PC-3 (cell line): ENCODE data around the gene TSPAN12. TPM values are rescaled to one million over a fixed set of nuclear protein-coding genes. Genes with fewer than 3 reads are reported as not detected.

Source experiments
- ATAC-seq: fragments of 200-7000 bp; cut with Tn5 transposase; 2 replicates; pipeline ENCODE4 v1.9.1; 2020; ENCODE audit warnings: mild to moderate bottlenecking, moderate library complexity
- BruUV-seq: library from RNA; stranded (reverse); fragments of 400-500 nt; replicated peaks from 2 replicates; lab custom pipeline; 2021; lab: Mats Ljungman, UMichigan
- CTCF ChIA-PET: fragments of 300-600 bp; sonication (Branson Sonifier 250); formaldehyde crosslinking; loops from one replicate; lab custom pipeline; 2022; ENCODE audit warnings: antibody characterized with exemption; lab: Charles Lee
- POLR2A ChIA-PET: fragments of 300-600 bp; sonication (Branson Sonifier 250); formaldehyde crosslinking; loops from one replicate; lab custom pipeline; 2022; ENCODE audit warnings: antibody characterized with exemption; ENCODE audit not compliant: unreplicated experiment; lab: Charles Lee
- DNase-seq: peaks from one replicate; pipeline ENCODE4 v3.0.0-alpha.2; 2015
- H2AFZ ChIP-seq: fragments of 300-600 bp; sonication (generic); 2 replicates; pipeline ENCODE4 v1.6.0; 2016; ENCODE audit warnings: antibody characterized with exemption, low read length
- H3F3A ChIP-seq: fragments of 300-600 bp; sonication (generic); one replicate; pipeline ENCODE4 v1.6.0; 2017; ENCODE audit warnings: antibody characterized with exemption, low read length, control low read depth, mild to moderate bottlenecking; ENCODE audit not compliant: unreplicated experiment
- H3K27ac ChIP-seq: fragments of 300-600 bp; sonication (generic); 2 replicates; pipeline ENCODE4 v1.5.1; 2016; ENCODE audit warnings: mild to moderate bottlenecking, low read length
- H3K27me3 ChIP-seq: fragments of 300-600 bp; sonication (generic); 2 replicates; pipeline ENCODE4 v1.6.1; 2016; ENCODE audit warnings: low read length, mixed read lengths
- H3K36me3 ChIP-seq: fragments of 300-600 bp; sonication (generic); 2 replicates; pipeline ENCODE4 v1.6.1; 2016; ENCODE audit warnings: low read depth, mixed run types, low read length, mixed read lengths
- H3K4me1 ChIP-seq: fragments of 300-600 bp; sonication (generic); 2 replicates; pipeline ENCODE4 v1.5.1; 2016; ENCODE audit warnings: low read length; ENCODE audit not compliant: insufficient read depth
- H3K4me2 ChIP-seq: fragments of 300-600 bp; sonication (generic); 2 replicates; pipeline ENCODE4 v1.6.0; 2016; ENCODE audit warnings: low read length
- H3K4me3 ChIP-seq: fragments of 300-600 bp; sonication (generic); 2 replicates; pipeline ENCODE4 v1.5.1; 2016; ENCODE audit warnings: mild to moderate bottlenecking, low read length, mixed read lengths
- H3K79me2 ChIP-seq: fragments of 300-600 bp; sonication (generic); 2 replicates; pipeline ENCODE4 v1.6.1; 2017; ENCODE audit warnings: low read length, mixed read lengths
- H3K9ac ChIP-seq: fragments of 300-600 bp; sonication (generic); 2 replicates; pipeline ENCODE4 v1.6.0; 2016; ENCODE audit warnings: mild to moderate bottlenecking, low read length
- H3K9me2 ChIP-seq: fragments of 300-600 bp; sonication (generic); replicated peaks from 2 replicates; pipeline ENCODE4 v1.6.1; 2016; ENCODE audit warnings: mixed run types, low read length, mixed read lengths
- H3K9me3 ChIP-seq: fragments of 300-600 bp; sonication (generic); 2 replicates; pipeline ENCODE4 v1.6.1; 2016; ENCODE audit warnings: low read length, mixed read lengths
- H4K20me1 ChIP-seq: fragments of 300-600 bp; sonication (generic); 2 replicates; pipeline ENCODE4 v1.6.1; 2016; ENCODE audit warnings: low read length, mixed read lengths
- EZH2 ChIP-seq: fragments of 300-600 bp; sonication (generic); IDR thresholded peaks from one replicate; pipeline ENCODE4 v1.6.1; 2017; ENCODE audit warnings: antibody characterized with exemption, mild to moderate bottlenecking, low read length; ENCODE audit not compliant: unreplicated experiment
- EZH2phosphoT487 ChIP-seq: fragments of 300-600 bp; sonication (generic); IDR thresholded peaks from 2 replicates; pipeline ENCODE4 v1.6.1; 2018; ENCODE audit warnings: mild to moderate bottlenecking, antibody characterized with exemption, low read length, borderline replicate concordance
- intact Hi-C: fragments of 100-400 bp; cut with micrococcal nuclease; formaldehyde crosslinking; loops from 2 replicates; pipeline ENCODE4 v1.9.0; 2023
- total RNA-seq: library from RNA; depleted of rRNA; stranded (reverse); fragments of >200 nt; gene quantifications from 2 replicates; pipeline ENCODE4 v1.2.3, GENCODE V29; 2014
- TF ChIP-seq, protein P1 (sequence below): fragments of 300-600 bp; sonication (generic); conservative IDR thresholded peaks from 2 replicates; pipeline ENCODE4 v1.5.1; 2017; ENCODE audit warnings: antibody characterized with exemption, low read depth, mild to moderate bottlenecking, low read length

TSPAN12 gene
- total RNA-seq, 1 experiment from 2014 or later = 8.3 TPM

DNA sequence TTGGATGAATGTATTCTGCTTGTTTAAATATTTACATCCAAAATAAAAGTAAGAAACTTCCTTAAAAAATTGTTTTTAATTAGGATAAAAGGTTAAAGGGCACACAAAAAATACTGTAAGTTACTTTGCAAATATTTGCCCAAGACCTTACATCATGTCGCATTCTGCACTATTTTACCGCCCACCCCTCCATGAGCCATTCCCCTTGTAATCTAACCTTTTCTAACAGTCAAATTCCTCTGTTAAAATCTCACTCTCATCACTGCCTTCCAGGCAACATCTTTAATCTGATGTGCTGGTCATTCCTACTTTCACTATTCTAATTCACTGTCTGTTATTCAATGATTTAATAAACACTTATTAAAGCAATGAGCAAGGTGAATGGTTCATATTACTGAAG lies 23.2 kb downstream of the TSPAN12 start:
- Histone ChIP-seq H2AFZ (no peak overlapping the region), H4K20me1 (no peaks in the 10 kb centered on the region), H3K36me3 (no peaks in the 10 kb centered on the region), H3K4me1 (peaks cover 3% of the 10 kb centered on the region; the same call in 1 of the 2 replicates), H3K9ac (no peak overlapping the region), H3K27me3 (no peaks in the 10 kb centered on the region), H3K4me2 (no peak overlapping the region), H3K9me2 (no peaks in the 10 kb centered on the region), H3K79me2 (no peaks in the 10 kb centered on the region), H3F3A (no peaks in the 10 kb centered on the region), H3K9me3 (no peaks in the 10 kb centered on the region), H3K4me3 (no peak overlapping the region), H3K27ac (no peak overlapping the region)
- ChIA-PET CTCF (no interaction called here), POLR2A (no interaction called here)
- DNase-seq (no peak), ATAC-seq (peak; percentile 32)
- no TSS peak for BruUV-seq
- intact Hi-C loops = no loop called here
- no peak for TF ChIP-seq EZH2phosphoT487
- TF ChIP-seq EZH2 = no peak
- TF ChIP-seq, protein P1, sequence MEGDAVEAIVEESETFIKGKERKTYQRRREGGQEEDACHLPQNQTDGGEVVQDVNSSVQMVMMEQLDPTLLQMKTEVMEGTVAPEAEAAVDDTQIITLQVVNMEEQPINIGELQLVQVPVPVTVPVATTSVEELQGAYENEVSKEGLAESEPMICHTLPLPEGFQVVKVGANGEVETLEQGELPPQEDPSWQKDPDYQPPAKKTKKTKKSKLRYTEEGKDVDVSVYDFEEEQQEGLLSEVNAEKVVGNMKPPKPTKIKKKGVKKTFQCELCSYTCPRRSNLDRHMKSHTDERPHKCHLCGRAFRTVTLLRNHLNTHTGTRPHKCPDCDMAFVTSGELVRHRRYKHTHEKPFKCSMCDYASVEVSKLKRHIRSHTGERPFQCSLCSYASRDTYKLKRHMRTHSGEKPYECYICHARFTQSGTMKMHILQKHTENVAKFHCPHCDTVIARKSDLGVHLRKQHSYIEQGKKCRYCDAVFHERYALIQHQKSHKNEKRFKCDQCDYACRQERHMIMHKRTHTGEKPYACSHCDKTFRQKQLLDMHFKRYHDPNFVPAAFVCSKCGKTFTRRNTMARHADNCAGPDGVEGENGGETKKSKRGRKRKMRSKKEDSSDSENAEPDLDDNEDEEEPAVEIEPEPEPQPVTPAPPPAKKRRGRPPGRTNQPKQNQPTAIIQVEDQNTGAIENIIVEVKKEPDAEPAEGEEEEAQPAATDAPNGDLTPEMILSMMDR = no peak

DNA sequence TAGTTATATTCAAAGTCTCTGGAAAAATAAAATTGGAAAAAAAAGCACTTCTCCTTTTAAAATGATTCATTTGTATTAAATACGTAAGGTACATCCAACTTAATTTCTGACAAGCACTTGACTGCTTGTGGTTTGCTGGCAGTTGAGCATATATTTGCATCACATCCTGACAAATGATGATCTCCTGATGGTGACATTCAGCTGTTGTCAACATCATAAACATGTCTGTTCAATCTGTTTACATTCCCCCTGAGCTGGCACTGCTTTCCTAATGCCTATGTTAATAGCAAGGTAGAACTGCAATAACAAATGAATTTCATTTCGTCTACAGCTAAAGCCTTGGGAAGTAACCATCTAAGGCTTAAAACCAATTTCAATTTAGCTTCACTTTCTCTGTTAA lies 24.4 kb downstream of the TSPAN12 start:
- DNase-seq (peak; percentile 62), ATAC-seq (peak; percentile 91)
- Histone ChIP-seq H3K9me2 (no peaks in the 10 kb centered on the region), H3K36me3 (no peaks in the 10 kb centered on the region), H4K20me1 (no peaks in the 10 kb centered on the region), H2AFZ (no peak overlapping the region), H3K9ac (no peak overlapping the region), H3K4me3 (no peak overlapping the region), H3K79me2 (no peaks in the 10 kb centered on the region), H3F3A (no peaks in the 10 kb centered on the region), H3K27ac (no peak overlapping the region), H3K9me3 (no peaks in the 10 kb centered on the region), H3K4me1 (peaks cover 3% of the 10 kb centered on the region; the same call in 1 of the 2 replicates), H3K27me3 (no peaks in the 10 kb centered on the region), H3K4me2 (0 out of 2 replicates have a peak overlapping the region, but pooled peaks have one; percentile 16)
- intact Hi-C loops = loop anchor here (2.0 kb wide), 1 partner anchor 25 kb away; the partner anchor contains the start of gene TSPAN12
- TF ChIP-seq, protein P1 = no peak
- TF ChIP-seq EZH2phosphoT487 = no peak
- no peak for TF ChIP-seq EZH2
- POLR2A ChIA-PET = no interaction called here
- CTCF ChIA-PET = interaction anchor here (0.5 kb wide), 1 partner anchor 27 kb away, joined by 3 read pairs; no protein-coding TSS in a partner anchor
- no TSS peak for BruUV-seq

DNA sequence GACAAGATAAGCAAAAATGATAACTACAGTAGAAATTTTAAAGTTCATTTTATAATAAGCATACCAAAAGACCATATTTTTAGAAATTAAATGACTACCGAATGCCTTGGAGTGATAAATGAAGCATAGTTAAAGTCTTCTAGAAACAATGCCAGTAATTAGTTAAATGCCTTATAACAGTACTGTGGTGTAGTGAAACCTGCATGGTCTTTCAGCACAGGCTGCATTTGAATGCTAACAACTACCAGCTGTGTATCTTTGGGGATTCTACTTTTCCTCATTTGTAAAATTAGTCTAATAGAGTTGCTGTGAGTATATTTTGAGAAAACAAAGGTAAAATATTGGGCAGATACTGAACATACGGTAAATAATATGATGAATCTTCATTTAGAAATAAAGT lies 25.1 kb downstream of the TSPAN12 start:
- Histone ChIP-seq H3K9me2 (no peaks in the 10 kb centered on the region), H3K27me3 (no peaks in the 10 kb centered on the region), H3K4me3 (no peak overlapping the region), H3K9ac (no peak overlapping the region), H3K4me1 (peaks cover 3% of the 10 kb centered on the region; the same call in 1 of the 2 replicates), H4K20me1 (no peaks in the 10 kb centered on the region), H3K36me3 (no peaks in the 10 kb centered on the region), H3K4me2 (no peak overlapping the region), H3F3A (no peaks in the 10 kb centered on the region), H3K9me3 (no peaks in the 10 kb centered on the region), H2AFZ (no peak overlapping the region), H3K27ac (no peak overlapping the region), H3K79me2 (no peaks in the 10 kb centered on the region)
- POLR2A ChIA-PET = no interaction called here
- DNase-seq (no peak), ATAC-seq (no peak)
- intact Hi-C loops = loop anchor here (2.0 kb wide), 1 partner anchor 26 kb away; the partner anchor contains the start of gene TSPAN12
- CTCF ChIA-PET = no interaction called here
- no peak for TF ChIP-seq EZH2phosphoT487
- TF ChIP-seq, protein P1 = no peak
- TF ChIP-seq EZH2 = no peak
- BruUV-seq = no TSS peak
